Naive thymus-derived CD4-positive, alpha-beta T cell (primary cell): ENCODE results near the gene SLC6A19. TPM values are rescaled to one million over a fixed set of nuclear protein-coding genes. Genes with fewer than 3 reads are reported as not detected.

Source experiments
- ATAC-seq: fragments of 150-1000 bp; cut with Tn5 transposase; 2 replicates; pipeline ENCODE4 v1.10.0; 2021; ENCODE audit warnings: mild to moderate bottlenecking, moderate library complexity
- CTCF ChIA-PET: fragments of 350-600 bp; sonication (Branson Sonifier 250); formaldehyde crosslinking; loops from one replicate; lab custom pipeline; 2021; ENCODE audit warnings: antibody characterized with exemption; lab: Charles Lee
- POLR2A ChIA-PET: fragments of 350-600 bp; sonication (Branson Sonifier 250); formaldehyde crosslinking; loops from one replicate; lab custom pipeline; 2021; ENCODE audit warnings: antibody characterized with exemption, inconsistent platforms; lab: Charles Lee
- DNase-seq, 9 donors: peaks; one replicate each; pipeline versions ENCODE4 v3.0.0 to v3.0.0-alpha.2; 2020 to 2022; ENCODE audit warnings: mixed read lengths in 1 of 9
- H3K27ac ChIP-seq: one replicate; pipeline ENCODE4 v1.7.0; 2013; ENCODE audit warnings: mild to moderate bottlenecking, low read depth, low read length, moderate library complexity
- H3K27me3 ChIP-seq, 2 donors: one replicate each; pipeline ENCODE4 v1.7.0; 2013; ENCODE audit warnings: low read length in 2 of 2, mild to moderate bottlenecking in 2 of 2, moderate library complexity in 2 of 2; ENCODE audit not compliant: control insufficient read depth in 2 of 2, insufficient read depth in 2 of 2
- H3K36me3 ChIP-seq, 3 experiments: 1 replicate in 2 of 3; 2 replicates in 1 of 3; pipeline ENCODE4 v1.7.0; 2013; ENCODE audit warnings: low read length in 3 of 3, mild to moderate bottlenecking in 3 of 3, moderate library complexity in 1 of 3; ENCODE audit not compliant: insufficient read depth in 3 of 3, control insufficient read depth in 2 of 3
- H3K4me1 ChIP-seq, 2 donors: one replicate each; pipeline ENCODE4 v1.7.0; 2013; ENCODE audit warnings: low read length in 2 of 2, mild to moderate bottlenecking in 2 of 2, moderate library complexity in 1 of 2; ENCODE audit not compliant: control insufficient read depth in 2 of 2, insufficient read depth in 2 of 2
- H3K4me3 ChIP-seq: 2 replicates; pipeline ENCODE4 v1.7.0; 2013; ENCODE audit warnings: mild to moderate bottlenecking, low read length
- H3K9me3 ChIP-seq, 3 experiments: 1 replicate in 2 of 3; 2 replicates in 1 of 3; pipeline ENCODE4 v1.7.0; 2013; ENCODE audit warnings: low read length in 3 of 3; ENCODE audit not compliant: control insufficient read depth in 2 of 3
- H3K27ac Mint-ChIP-seq, 9 donors: one replicate each; pipeline ENCODE4 v1.8.0; 2020 to 2022; ENCODE audit warnings: mixed read lengths in 9 of 9, mild to moderate bottlenecking in 8 of 9, moderate library complexity in 5 of 9, inconsistent platforms in 2 of 9
- H3K27me3 Mint-ChIP-seq, 5 donors: one replicate each; pipeline ENCODE4 v1.8.0; 2021 to 2022; ENCODE audit warnings: mixed read lengths in 5 of 5, mild to moderate bottlenecking in 1 of 5
- H3K36me3 Mint-ChIP-seq, 5 donors: one replicate each; pipeline ENCODE4 v1.8.0; 2020 to 2022; ENCODE audit warnings: mixed read lengths in 5 of 5, mild to moderate bottlenecking in 3 of 5, inconsistent platforms in 1 of 5
- H3K4me1 Mint-ChIP-seq, 7 donors: one replicate each; pipeline ENCODE4 v1.8.0; 2020 to 2022; ENCODE audit warnings: mixed read lengths in 7 of 7, mild to moderate bottlenecking in 3 of 7, inconsistent platforms in 1 of 7
- H3K4me3 Mint-ChIP-seq, 10 donors: one replicate each; pipeline ENCODE4 v1.8.0; 2020 to 2022; ENCODE audit warnings: mild to moderate bottlenecking in 10 of 10, mixed read lengths in 10 of 10, moderate library complexity in 6 of 10, inconsistent platforms in 2 of 10
- H3K9me3 Mint-ChIP-seq, 11 donors: one replicate each; pipeline ENCODE4 v1.8.0; 2020 to 2022; ENCODE audit warnings: mixed read lengths in 11 of 11, mild to moderate bottlenecking in 4 of 11, inconsistent platforms in 1 of 11, moderate library complexity in 1 of 11
- intact Hi-C, 2 donors: fragments of 100-400 bp; cut with micrococcal nuclease; formaldehyde crosslinking; loops; one replicate each; pipeline ENCODE4 v1.15.1; 2023
- polyA plus RNA-seq, 2 donors: library from polyadenylated mRNA; unstranded; fragments of 300-500 nt; fragmentation: Illumina TruSeq; gene quantifications; one replicate each; pipeline ENCODE4 v1.2.3, GENCODE V29; 2021
- total RNA-seq, 6 experiments: library from RNA in 5 of 6; stranded (reverse) in 5 of 6; gene quantifications; 1 replicate in 5 of 6; 2 replicates in 1 of 6; pipeline ENCODE4 v1.2.3 and lab custom pipeline; 2021 to 2026

The SLC6A19 gene
- total and polyA plus RNA-seq, 7 experiments from 2014 or later: not detected

- Mint-ChIP-seq H3K9me3 (no peaks in the 10 kb centered on the region), H3K4me1 (peaks cover 0 to 4% (median 3%) of the 10 kb centered on the region in 7 donors), H3K36me3 (no peaks in the 10 kb centered on the region), H3K4me3 (no peak overlapping the region), H3K27me3 (peaks cover 0 to 3% (median 0%) of the 10 kb centered on the region in 5 donors), H3K27ac (no peak overlapping the region)
- CTCF ChIA-PET: no interaction called here
- H3K9me3 ChIP-seq: no peaks in the 10 kb centered on the region
- POLR2A ChIA-PET: no interaction called here
- ATAC-seq (no peak), DNase-seq (peak in 1 of 9 donors; percentile 3)
- H3K36me3 ChIP-seq: no peaks in the 10 kb centered on the region
- H3K27ac ChIP-seq: no peak overlapping the region
- intact Hi-C loops: no loop called here
- no peak overlapping the region for H3K4me3 ChIP-seq
- H3K27me3 ChIP-seq: no peaks in the 10 kb centered on the region
- H3K4me1 ChIP-seq: no peaks in the 10 kb centered on the region
Observed at GRCh38 chr5:1177826-1178528, 23.4 kb upstream of the SLC6A19 start.

- Mint-ChIP-seq H3K36me3 (no peaks in the 10 kb centered on the region), H3K9me3 (no peaks in the 10 kb centered on the region), H3K4me1 (no peaks in the 10 kb centered on the region), H3K27me3 (no peaks in the 10 kb centered on the region), H3K4me3 (no peak overlapping the region), H3K27ac (no peak overlapping the region)
- DNase-seq (no peak), ATAC-seq (no peak)
- ChIA-PET CTCF (no interaction called here), POLR2A (no interaction called here)
- Histone ChIP-seq H3K27ac (no peak overlapping the region), H3K4me3 (no peak overlapping the region), H3K9me3 (no peaks in the 10 kb centered on the region), H3K27me3 (no peaks in the 10 kb centered on the region), H3K36me3 (no peaks in the 10 kb centered on the region), H3K4me1 (no peaks in the 10 kb centered on the region)
- intact Hi-C loops: no loop called here
Observed at GRCh38 chr5:1178529-1179382, 22.6 kb upstream of the SLC6A19 start.

DNA sequence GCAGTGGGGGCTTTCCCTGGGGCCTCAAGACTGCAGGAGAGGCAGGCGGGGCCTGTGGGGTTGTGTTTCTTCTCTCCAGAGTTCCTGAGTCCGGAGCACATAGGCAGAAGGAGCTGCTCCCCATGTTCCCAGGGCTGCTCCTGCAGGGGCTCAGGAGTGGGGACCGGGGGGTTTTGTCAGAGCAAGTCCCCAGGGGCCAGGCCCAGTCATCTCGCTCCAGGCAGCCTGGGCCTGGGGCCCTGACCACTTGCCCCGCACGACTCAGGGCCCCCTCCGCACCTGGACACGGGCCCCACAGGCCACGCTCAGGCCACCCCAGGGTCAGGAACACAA lies 22.0 kb upstream of the SLC6A19 start:
- ChIA-PET POLR2A (no interaction called here), CTCF (no interaction called here)
- Histone ChIP-seq H3K4me3 (no peak overlapping the region), H3K4me1 (no peaks in the 10 kb centered on the region), H3K27me3 (no peaks in the 10 kb centered on the region), H3K9me3 (no peaks in the 10 kb centered on the region), H3K36me3 (no peaks in the 10 kb centered on the region), H3K27ac (no peak overlapping the region)
- DNase-seq (no peak), ATAC-seq (no peak)
- no peak overlapping the region for H3K27ac Mint-ChIP-seq
- H3K36me3 Mint-ChIP-seq: no peaks in the 10 kb centered on the region
- intact Hi-C loops: no loop called here
- H3K4me3 Mint-ChIP-seq: no peak overlapping the region
- H3K4me1 Mint-ChIP-seq: no peaks in the 10 kb centered on the region
- H3K27me3 Mint-ChIP-seq: no peaks in the 10 kb centered on the region
- H3K9me3 Mint-ChIP-seq: no peaks in the 10 kb centered on the region

DNA sequence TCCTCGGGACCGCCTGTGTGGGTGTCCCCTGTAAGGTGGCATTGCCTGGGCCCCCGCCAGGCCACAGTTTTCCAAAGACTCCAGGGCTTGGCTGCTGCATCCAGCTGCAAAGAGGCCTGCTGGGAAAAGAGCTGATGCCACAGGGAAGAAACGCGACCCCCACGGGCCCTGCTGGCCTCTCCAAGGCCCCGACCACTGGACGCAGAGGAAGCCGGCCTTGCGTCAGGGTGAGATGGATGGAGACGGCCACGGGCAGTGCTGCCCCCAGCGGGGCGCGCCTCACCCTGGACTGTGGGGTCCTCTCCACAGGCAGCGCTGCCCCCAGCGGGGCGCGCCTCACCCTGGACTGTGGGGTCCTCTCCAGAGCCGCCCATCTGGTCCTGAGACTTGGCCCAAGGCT lies 21.3 kb upstream of the SLC6A19 start:
- ChIA-PET POLR2A (no interaction called here), CTCF (no interaction called here)
- Mint-ChIP-seq H3K4me3 (no peak overlapping the region), H3K36me3 (no peaks in the 10 kb centered on the region), H3K4me1 (no peaks in the 10 kb centered on the region), H3K27ac (no peak overlapping the region), H3K27me3 (no peaks in the 10 kb centered on the region), H3K9me3 (no peaks in the 10 kb centered on the region)
- ATAC-seq: no peak
- Histone ChIP-seq H3K4me1 (no peaks in the 10 kb centered on the region), H3K27ac (no peak overlapping the region), H3K9me3 (no peaks in the 10 kb centered on the region), H3K36me3 (no peaks in the 10 kb centered on the region), H3K27me3 (no peaks in the 10 kb centered on the region), H3K4me3 (no peak overlapping the region)
- intact Hi-C loops: no loop called here
- DNase-seq: no peak

DNA sequence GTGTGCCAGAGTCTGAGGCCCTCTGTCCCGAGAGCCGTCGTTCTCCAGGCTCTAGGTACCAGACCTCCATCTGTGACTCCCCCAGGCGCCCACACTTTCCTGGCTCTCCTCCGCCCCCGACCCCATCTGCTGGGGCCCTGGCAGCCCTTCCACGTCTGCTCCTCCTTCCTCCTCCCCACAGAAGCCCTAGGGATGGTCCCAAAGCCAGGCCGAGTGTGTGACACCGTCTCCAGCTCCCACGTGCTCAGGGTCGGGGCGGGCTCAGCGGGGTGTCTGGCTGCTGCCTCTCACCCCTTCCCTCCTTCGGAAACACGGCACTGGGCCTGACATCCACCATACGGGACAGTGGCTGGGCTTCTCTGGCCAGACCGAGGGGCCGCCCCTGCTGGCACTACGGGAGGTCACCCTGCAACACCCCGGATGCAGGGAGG lies 20.5 kb upstream of the SLC6A19 start:
- peak in 1 of 9 donors; percentile 4 for DNase-seq
- CTCF ChIA-PET: interaction anchor here (0.5 kb wide), 1 partner anchor 35 kb away, joined by 3 read pairs; no protein-coding TSS in a partner anchor

DNA sequence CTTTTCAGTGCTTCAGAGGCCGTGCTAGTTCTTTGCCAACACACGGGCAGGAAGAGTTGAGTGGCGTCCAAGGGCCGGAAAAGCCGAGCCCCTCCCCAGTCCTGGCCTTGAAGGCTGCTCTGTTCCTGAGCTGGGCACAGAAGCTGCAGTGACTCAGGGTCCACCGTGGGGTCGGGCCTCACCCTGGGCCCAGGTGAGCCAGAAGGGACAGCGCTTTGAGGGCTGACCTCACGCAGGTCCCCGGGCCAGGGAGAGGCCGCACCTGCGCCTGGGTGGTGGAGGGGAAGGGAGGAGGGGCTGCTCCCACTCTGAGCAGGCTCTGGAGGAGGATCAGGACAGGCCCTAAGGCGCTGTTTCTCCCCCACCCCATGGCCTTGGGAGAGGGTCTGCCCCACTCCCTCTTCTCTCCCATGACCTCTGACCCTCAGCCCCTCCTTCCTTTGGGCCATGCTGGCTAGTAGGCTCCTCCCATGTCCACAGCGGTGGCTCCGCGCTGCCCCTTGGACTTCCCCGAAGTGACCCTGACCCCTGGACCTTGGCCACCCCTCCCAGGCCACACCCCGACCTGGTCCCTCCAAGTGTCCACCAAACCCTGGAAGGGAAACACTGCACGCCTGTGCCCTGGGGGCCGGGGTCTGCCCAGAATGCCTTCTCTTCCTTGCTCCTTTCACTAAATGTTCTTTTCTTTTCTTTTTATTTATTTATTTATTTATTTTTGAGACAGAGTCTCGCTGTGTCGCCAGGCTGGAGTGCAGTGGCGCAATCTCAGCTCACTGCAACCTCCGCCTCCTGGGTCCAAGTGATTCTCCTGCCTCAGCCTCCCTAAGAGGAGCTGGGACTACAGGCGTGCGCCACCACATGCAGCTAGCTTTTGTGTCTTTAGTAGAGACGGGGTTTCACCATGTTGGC lies 19.7 kb upstream of the SLC6A19 start:
- no peak overlapping the region for H3K27ac ChIP-seq
- Mint-ChIP-seq H3K36me3 (no peaks in the 10 kb centered on the region), H3K27me3 (no peaks in the 10 kb centered on the region), H3K4me1 (peaks cover 0 to 6% (median 0%) of the 10 kb centered on the region in 7 donors), H3K9me3 (no peaks in the 10 kb centered on the region), H3K4me3 (no peak overlapping the region), H3K27ac (no peak overlapping the region)
- no peaks in the 10 kb centered on the region for H3K9me3 ChIP-seq
- intact Hi-C loops: no loop called here
- ATAC-seq (no peak), DNase-seq (no peak)
- no peaks in the 10 kb centered on the region for H3K27me3 ChIP-seq
- H3K36me3 ChIP-seq: no peaks in the 10 kb centered on the region
- ChIA-PET POLR2A (no interaction called here), CTCF (no interaction called here)
- no peaks in the 10 kb centered on the region for H3K4me1 ChIP-seq
- no peak overlapping the region for H3K4me3 ChIP-seq

More for the DNA sequence above, 20.5 kb upstream of the SLC6A19 start:
- Histone ChIP-seq H3K27me3 (no peaks in the 10 kb centered on the region), H3K4me3 (no peak overlapping the region), H3K4me1 (no peaks in the 10 kb centered on the region), H3K9me3 (no peaks in the 10 kb centered on the region), H3K36me3 (no peaks in the 10 kb centered on the region), H3K27ac (no peak overlapping the region)
- Mint-ChIP-seq H3K4me3 (no peak overlapping the region), H3K9me3 (no peaks in the 10 kb centered on the region), H3K36me3 (no peaks in the 10 kb centered on the region), H3K4me1 (peaks cover 0 to under 1% (median 0%) of the 10 kb centered on the region in 7 donors), H3K27me3 (no peaks in the 10 kb centered on the region), H3K27ac (no peak overlapping the region)
- ATAC-seq: no peak
- POLR2A ChIA-PET: no interaction called here
- intact Hi-C loops: no loop called here
